HCT116 (cell line): ENCODE data around the gene KIAA1328. TPM values are rescaled to one million over a fixed set of nuclear protein-coding genes. Genes with fewer than 3 reads are reported as not detected.

Source experiments
- ATAC-seq: fragments of 200-7000 bp; cut with Tn5 transposase; 2 replicates; pipeline ENCODE4 v1.9.1; 2020; ENCODE audit warnings: mild to moderate bottlenecking, moderate library complexity
- BruUV-seq: library from RNA; stranded (reverse); fragments of 400-500 nt; replicated peaks from 2 replicates; lab custom pipeline; 2021; lab: Mats Ljungman, UMichigan
- CTCF ChIA-PET: fragments of 300-600 bp; sonication (Branson Sonifier 250); formaldehyde crosslinking; loops from one replicate; lab custom pipeline; 2021; ENCODE audit warnings: antibody characterized with exemption; lab: Charles Lee
- POLR2A ChIA-PET: fragments of 300-600, 350-600 bp; sonication (Branson Sonifier 250); formaldehyde crosslinking; loops from one replicate; lab custom pipeline; 2021; ENCODE audit warnings: antibody characterized with exemption; lab: Charles Lee
- RAD21 ChIA-PET, 2 experiments: fragments of 300-600 bp; sonication (Branson Sonifier 250); formaldehyde crosslinking; loops; one replicate each; lab custom pipeline; 2023; ENCODE audit warnings: low total read pairs in 2 of 2; ENCODE audit not compliant: uncharacterized antibody in 2 of 2, unreplicated experiment in 2 of 2, low non-redundant PET in 1 of 2; lab: Charles Lee
- DNase-seq: peaks from one replicate; pipeline ENCODE4 v3.0.0-alpha.2; 2010; ENCODE audit warnings: low read depth, low spot score
- H2AFZ ChIP-seq: fragments of 200-600 bp; shearing (Covaris generic), sonication (generic); 2 replicates; pipeline ENCODE4 v1.6.1; 2017; ENCODE audit warnings: low read depth, mixed run types, mixed read lengths, antibody characterized with exemption, low read length; ENCODE audit not compliant: poor library complexity, severe bottlenecking
- H3K27ac ChIP-seq: 2 replicates; pipeline ENCODE4 v1.5.1; 2012; ENCODE audit warnings: low read depth, low read length
- H3K27me3 ChIP-seq: fragments of 200-600 bp; sonication (generic); 2 replicates; pipeline ENCODE4 v1.6.1; 2016; ENCODE audit warnings: mixed run types, low read length, mixed read lengths; ENCODE audit not compliant: insufficient read depth
- H3K36me3 ChIP-seq, 2 experiments: fragments of 200-500 bp in 1 of 2; fragments of 200-600 bp in 1 of 2; sonication (Bioruptor generic) in 1 of 2; sonication (generic) in 1 of 2; 2 replicates each; pipeline versions ENCODE4 v1.5.1 to v1.6.1; 2014 to 2016; ENCODE audit warnings: low read length in 2 of 2, inconsistent platforms in 1 of 2, mixed read lengths in 1 of 2, mixed run types in 1 of 2; ENCODE audit not compliant: insufficient read depth in 2 of 2, control insufficient read depth in 1 of 2
- H3K4me1 ChIP-seq, 2 experiments: fragments of 200-600 bp in 1 of 2; sonication (generic) in 1 of 2; 2 replicates each; pipeline versions ENCODE4 v1.5.1 to v1.6.1; 2012 to 2017; ENCODE audit warnings: low read length in 2 of 2, inconsistent platforms in 1 of 2, mild to moderate bottlenecking in 1 of 2, mixed read lengths in 1 of 2, mixed run types in 1 of 2, moderate library complexity in 1 of 2; ENCODE audit not compliant: insufficient read depth in 2 of 2, control insufficient read depth in 1 of 2
- H3K4me2 ChIP-seq: fragments of 200-600 bp; sonication (generic); 2 replicates; pipeline ENCODE4 v1.6.1; 2017; ENCODE audit warnings: mixed run types, low read length, mixed read lengths
- H3K4me3 ChIP-seq, 2 experiments: fragments of 200-600 bp in 1 of 2; sonication (generic) in 1 of 2; replicated peaks in 1 of 2; 2 replicates each; pipeline ENCODE4 v1.5.1; 2011 to 2016; ENCODE audit warnings: low read length in 2 of 2, control low read depth in 1 of 2, low read depth in 1 of 2, mild to moderate bottlenecking in 1 of 2, mixed read lengths in 1 of 2, mixed run types in 1 of 2
- H3K79me2 ChIP-seq: fragments of 200-600 bp; sonication (generic); 2 replicates; pipeline ENCODE4 v1.6.1; 2017; ENCODE audit warnings: mild to moderate bottlenecking, mixed run types, low read length, moderate library complexity, mixed read lengths; ENCODE audit not compliant: insufficient read depth
- H3K9ac ChIP-seq: fragments of 200-600 bp; sonication (generic); 2 replicates; pipeline ENCODE4 v1.6.1; 2016; ENCODE audit warnings: low read length, mixed read lengths
- H3K9me2 ChIP-seq: fragments of 200-600 bp; sonication (generic), shearing (Covaris generic); 2 replicates; pipeline ENCODE4 v1.6.1; 2017; ENCODE audit warnings: mixed run types, mild to moderate bottlenecking, moderate library complexity; ENCODE audit not compliant: insufficient read depth
- H3K9me3 ChIP-seq, 2 experiments: fragments of 200-500 bp in 1 of 2; fragments of 200-600 bp in 1 of 2; sonication (Bioruptor generic) in 1 of 2; sonication (generic) in 1 of 2; 2 replicates each; pipeline ENCODE4 v1.6.1; 2014 to 2017; ENCODE audit warnings: low read length in 2 of 2, mixed read lengths in 2 of 2, inconsistent platforms in 1 of 2, low read depth in 1 of 2, mild to moderate bottlenecking in 1 of 2, mixed run types in 1 of 2, moderate library complexity in 1 of 2; ENCODE audit not compliant: control insufficient read depth in 1 of 2, insufficient read depth in 1 of 2
- H4K20me1 ChIP-seq: fragments of 200-600 bp; sonication (generic), shearing (Covaris generic); 2 replicates; pipeline ENCODE4 v1.6.1; 2017; ENCODE audit warnings: mixed run types, mild to moderate bottlenecking, moderate library complexity; ENCODE audit not compliant: insufficient read depth
- EZH2 ChIP-seq: fragments of 200-600 bp; sonication (generic); IDR thresholded peaks from 2 replicates; pipeline ENCODE4 v1.6.1; 2017; ENCODE audit warnings: antibody characterized with exemption, mixed run types
- FOSL1 ChIP-seq: IDR thresholded peaks from 2 replicates; pipeline ENCODE4 v1.6.1; 2012; ENCODE audit warnings: low read depth
- RAD21 ChIP-seq: IDR thresholded peaks from 2 replicates; pipeline ENCODE4 v1.6.1; 2012; ENCODE audit warnings: low read depth, mild to moderate bottlenecking
- REST ChIP-seq: IDR thresholded peaks from 2 replicates; pipeline ENCODE4 v1.6.1; 2012; ENCODE audit warnings: low read depth
- SRF ChIP-seq: IDR thresholded peaks from 2 replicates; pipeline ENCODE4 v1.6.1; 2012; ENCODE audit warnings: low read depth
- TCF7L2 ChIP-seq: IDR thresholded peaks from 2 replicates; pipeline ENCODE4 v1.7.0; 2011; ENCODE audit warnings: borderline replicate concordance, inconsistent platforms; ENCODE audit not compliant: insufficient read depth, insufficient read length; ENCODE audit errors: extremely low read depth
- intact Hi-C: fragments of 100-400 bp; cut with micrococcal nuclease; formaldehyde crosslinking; loops from 2 replicates; pipeline ENCODE4 v1.10.0; 2022
- total RNA-seq: library from RNA; stranded (reverse); gene quantifications from one replicate; pipeline ENCODE4 v1.2.1, GENCODE V29; 2021; ENCODE audit not compliant: unreplicated experiment

KIAA1328 gene
- total RNA-seq, 1 experiment from 2014 or later, result 5.2 TPM

- intact Hi-C loops, result no loop called here
Measured at GRCh38 chr18:37258131-37258530, 429.2 kb downstream of the KIAA1328 start.

GRCh38 chr18:37258819-37259218, 429.9 kb downstream of the KIAA1328 start:
- Histone ChIP-seq H3K79me2 (no peaks in the 10 kb centered on the region), H3K9me3 (no peaks in the 10 kb centered on the region), H3K4me2 (no peak overlapping the region), H3K27ac (no peak overlapping the region), H3K9ac (no peak overlapping the region), H3K9me2 (no peaks in the 10 kb centered on the region), H3K4me3 (no peak overlapping the region), H3K27me3 (peaks cover 29% of the 10 kb centered on the region), H4K20me1 (no peaks in the 10 kb centered on the region), H3K4me1 (no peaks in the 10 kb centered on the region), H2AFZ (no peak overlapping the region), H3K36me3 (no peaks in the 10 kb centered on the region)
- intact Hi-C loops, result no loop called here
- no TSS peak for BruUV-seq
- CTCF ChIA-PET, result no interaction called here
- POLR2A ChIA-PET, result no interaction called here
- ATAC-seq (no peak), DNase-seq (no peak)
- TF ChIP-seq EZH2 (no peak), REST (no peak), RAD21 (no peak), SRF (no peak)
- RAD21 ChIA-PET, result no interaction called here

More at GRCh38 chr18:37258131-37258530, 429.2 kb downstream of the KIAA1328 start:
- no peak for ATAC-seq
- Histone ChIP-seq H2AFZ (no peak overlapping the region), H3K4me2 (no peak overlapping the region), H3K9ac (no peak overlapping the region), H3K27me3 (peaks cover 29% of the 10 kb centered on the region), H3K9me2 (no peaks in the 10 kb centered on the region), H3K79me2 (no peaks in the 10 kb centered on the region), H3K27ac (no peak overlapping the region), H3K9me3 (no peaks in the 10 kb centered on the region), H3K36me3 (no peaks in the 10 kb centered on the region), H3K4me1 (no peaks in the 10 kb centered on the region), H4K20me1 (no peaks in the 10 kb centered on the region), H3K4me3 (no peak overlapping the region)
- ChIA-PET CTCF (no interaction called here), POLR2A (no interaction called here), RAD21 (no interaction called here)
- TF ChIP-seq TCF7L2, result no peak
- TF ChIP-seq SRF, result no peak
- TF ChIP-seq FOSL1, result no peak
- no peak for DNase-seq
- BruUV-seq, result no TSS peak
